Neural cell (in vitro differentiated cells): ENCODE measurements around the gene CCDC152. TPM values are rescaled to one million over a fixed set of nuclear protein-coding genes. Genes with fewer than 3 reads are reported as not detected.

Source experiments
- H2AFZ ChIP-seq: fragments of 200-600, 300-800 bp; sonication (generic), shearing (Covaris generic); 2 replicates; pipeline ENCODE4 v1.6.0; 2014; ENCODE audit warnings: low read depth, mild to moderate bottlenecking, antibody characterized with exemption, low read length, moderate library complexity
- H3F3A ChIP-seq: fragments of 200-600 bp; shearing (Covaris generic); 2 replicates; pipeline ENCODE4 v1.6.1; 2016; ENCODE audit warnings: mild to moderate bottlenecking, moderate library complexity, mixed read lengths, antibody characterized with exemption, low read length; ENCODE audit not compliant: insufficient read depth, poor library complexity, severe bottlenecking
- H3K27ac ChIP-seq: fragments of 200-600, 300-800 bp; sonication (generic), shearing (Covaris generic); 2 replicates; pipeline ENCODE4 v1.5.1; 2014; ENCODE audit warnings: mild to moderate bottlenecking, low read length, moderate library complexity
- H3K27me3 ChIP-seq: fragments of 300-800, 200-600 bp; sonication (generic), shearing (Covaris generic); 2 replicates; pipeline ENCODE4 v1.6.0; 2014; ENCODE audit warnings: mild to moderate bottlenecking, low read depth, low read length, moderate library complexity; ENCODE audit not compliant: insufficient read depth
- H3K36me3 ChIP-seq: fragments of 300-800, 200-600 bp; sonication (generic), shearing (Covaris generic); 2 replicates; pipeline ENCODE4 v1.5.1; 2014; ENCODE audit warnings: mild to moderate bottlenecking, antibody characterized with exemption, low read length, moderate library complexity; ENCODE audit not compliant: insufficient read depth
- H3K4me2 ChIP-seq: fragments of 300-800, 200-600 bp; sonication (generic), shearing (Covaris generic); 2 replicates; pipeline ENCODE4 v1.6.0; 2014; ENCODE audit warnings: mild to moderate bottlenecking, low read length
- H3K4me3 ChIP-seq: fragments of 300-800, 200-600 bp; sonication (generic), shearing (Covaris generic); 2 replicates; pipeline ENCODE4 v1.5.1; 2014; ENCODE audit warnings: mild to moderate bottlenecking, low read length, moderate library complexity
- H3K79me2 ChIP-seq: fragments of 200-600 bp; shearing (Covaris generic); replicated peaks from 2 replicates; pipeline ENCODE4 v1.6.0; 2014; ENCODE audit warnings: mild to moderate bottlenecking, low read length, moderate library complexity; ENCODE audit not compliant: insufficient read depth
- H3K9ac ChIP-seq: fragments of 300-800, 200-600 bp; sonication (generic), shearing (Covaris generic); 2 replicates; pipeline ENCODE4 v1.6.1; 2016; ENCODE audit warnings: mild to moderate bottlenecking, low read length, mixed read lengths
- H3K9me2 ChIP-seq: fragments of 200-600 bp; shearing (Covaris generic); 2 replicates; pipeline ENCODE4 v1.6.1; 2016; ENCODE audit warnings: mild to moderate bottlenecking, low read length, mixed read lengths; ENCODE audit not compliant: insufficient read depth
- H3K9me3 ChIP-seq: fragments of 200-600, 300-800 bp; sonication (generic), shearing (Covaris generic); 2 replicates; pipeline ENCODE4 v1.6.1; 2016; ENCODE audit warnings: mild to moderate bottlenecking, mixed run types, low read length, moderate library complexity, mixed read lengths
- H4K20me1 ChIP-seq: fragments of 200-600 bp; shearing (Covaris generic); 2 replicates; pipeline ENCODE4 v1.6.1; 2016; ENCODE audit warnings: mild to moderate bottlenecking, mixed run types; ENCODE audit not compliant: insufficient read depth
- EP300 ChIP-seq: fragments of 450-650 bp; conservative IDR thresholded peaks from 2 replicates; pipeline ENCODE4 v1.6.1; 2014; ENCODE audit warnings: antibody characterized with exemption, mild to moderate bottlenecking, moderate library complexity; ENCODE audit not compliant: poor library complexity, severe bottlenecking
- EZH2 ChIP-seq: fragments of 200-600, 300-800 bp; shearing (Covaris generic), sonication (generic); IDR thresholded peaks from 2 replicates; pipeline ENCODE4 v1.6.1; 2014; ENCODE audit warnings: antibody characterized with exemption, low read length, borderline replicate concordance, mild to moderate bottlenecking; ENCODE audit not compliant: insufficient read depth, poor library complexity, severe bottlenecking
- MXI1 ChIP-seq: fragments of 450-650 bp; conservative IDR thresholded peaks from 2 replicates; pipeline ENCODE4 v1.6.1; 2014; ENCODE audit warnings: antibody characterized with exemption, mild to moderate bottlenecking; ENCODE audit not compliant: poor library complexity, severe bottlenecking
- POLR2AphosphoS5 ChIP-seq: IDR thresholded peaks from 2 replicates; pipeline ENCODE4 v1.6.1; 2012
- RAD21 ChIP-seq: fragments of 450-650 bp; conservative IDR thresholded peaks from 2 replicates; pipeline ENCODE4 v1.6.1; 2014; ENCODE audit warnings: antibody characterized with exemption, mild to moderate bottlenecking, moderate library complexity
- SMC3 ChIP-seq: fragments of 450-650 bp; conservative IDR thresholded peaks from 2 replicates; pipeline ENCODE4 v1.6.1; 2014; ENCODE audit warnings: antibody characterized with exemption, mild to moderate bottlenecking, moderate library complexity; ENCODE audit not compliant: poor library complexity
- TAF1 ChIP-seq: IDR thresholded peaks from 2 replicates; pipeline ENCODE4 v1.6.1; 2012; ENCODE audit warnings: low read depth
- polyA plus RNA-seq: library from polyadenylated mRNA; depleted of rRNA; stranded (reverse); fragments of >200 nt; gene quantifications from 2 replicates; pipeline ENCODE4 v1.2.3, GENCODE V29; 2014
- TF ChIP-seq, protein P1 (sequence below): IDR thresholded peaks from 2 replicates; pipeline ENCODE4 v1.6.1; 2012; ENCODE audit warnings: borderline replicate concordance
- TF ChIP-seq, protein P2 (sequence below): fragments of 450-650 bp; IDR thresholded peaks from 2 replicates; pipeline ENCODE4 v1.5.1; 2014; ENCODE audit warnings: antibody characterized with exemption, mild to moderate bottlenecking, moderate library complexity; ENCODE audit not compliant: poor library complexity, severe bottlenecking

CCDC152 gene
- polyA plus RNA-seq, 1 donor from 2014 or later = 0.87 TPM

DNA sequence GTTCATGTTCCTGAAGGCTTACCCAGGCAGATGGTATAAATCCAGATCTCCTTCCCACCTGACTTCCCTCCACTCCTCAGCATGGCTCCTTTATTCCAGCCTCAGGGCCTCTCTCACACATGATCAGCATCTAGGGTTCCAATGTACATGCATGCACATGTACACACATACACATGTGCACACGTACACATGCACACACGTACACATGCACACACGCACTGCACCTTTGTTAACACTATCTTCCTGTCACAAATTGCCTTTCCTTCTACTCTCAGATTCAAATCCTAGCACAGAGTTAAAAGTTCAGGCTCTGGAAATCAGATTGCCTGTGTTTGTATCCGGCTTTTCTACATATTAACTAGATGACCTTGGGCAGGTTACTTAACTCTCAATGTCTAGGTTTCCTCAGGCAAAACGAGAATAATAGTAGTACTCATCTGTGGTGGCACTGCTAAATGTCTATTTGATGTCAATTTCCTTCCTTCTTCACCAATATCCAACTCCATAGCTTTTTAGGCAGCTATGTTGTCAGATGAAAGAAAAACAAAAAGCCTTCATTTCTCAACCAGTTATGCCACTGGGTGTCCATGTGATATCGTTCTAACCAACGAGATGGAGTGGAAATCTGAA is 67.8 kb downstream of the CCDC152 start:
- H3K4me3 ChIP-seq = no peak overlapping the region
- no peaks in the 10 kb centered on the region for H3K9me3 ChIP-seq
- no peaks in the 10 kb centered on the region for H3F3A ChIP-seq
- no peaks in the 10 kb centered on the region for H3K36me3 ChIP-seq
- H3K9ac ChIP-seq = no peak overlapping the region
- no peaks in the 10 kb centered on the region for H3K27me3 ChIP-seq
- no peak overlapping the region for H3K4me2 ChIP-seq
- TF ChIP-seq TAF1 = no peak
- TF ChIP-seq EZH2 = no peak
- H3K79me2 ChIP-seq = no peaks in the 10 kb centered on the region
- H3K9me2 ChIP-seq = no peaks in the 10 kb centered on the region
- H4K20me1 ChIP-seq = no peaks in the 10 kb centered on the region
- H2AFZ ChIP-seq = no peak overlapping the region
- no peak overlapping the region for H3K27ac ChIP-seq

DNA sequence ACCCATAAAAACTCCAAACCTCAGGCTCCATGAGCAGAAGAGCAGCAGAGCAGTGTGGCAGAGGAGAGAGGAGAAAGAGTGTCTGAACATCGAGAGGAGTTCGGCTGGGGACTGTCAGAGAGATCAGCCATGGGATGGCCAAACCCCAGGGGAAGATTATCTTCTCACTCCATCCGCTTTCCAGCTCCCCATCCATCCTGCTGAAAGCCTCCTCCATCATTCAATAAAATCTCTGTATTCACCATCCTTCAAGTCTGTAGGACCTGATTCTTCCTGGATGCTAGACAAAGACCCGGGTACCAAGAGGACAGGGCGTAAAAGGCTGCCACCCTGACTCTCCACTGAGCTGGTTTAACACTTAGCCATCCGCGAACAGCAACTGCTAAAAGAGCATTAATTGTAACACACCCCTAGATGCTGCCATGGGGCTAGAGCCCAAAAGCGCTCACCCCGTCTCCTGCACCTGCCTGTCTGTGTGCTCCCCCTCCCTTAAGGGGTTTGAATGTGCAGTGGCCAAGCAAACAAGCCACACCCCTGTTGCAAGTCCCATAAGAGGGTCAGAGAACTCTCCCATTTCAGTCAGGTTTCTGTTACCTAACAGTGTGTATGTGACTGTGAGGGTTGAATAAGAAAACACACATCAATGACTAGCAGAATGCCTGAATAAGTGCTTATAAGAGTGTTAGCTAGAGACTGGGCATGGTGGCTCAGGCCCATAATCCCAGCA is 69.0 kb downstream of the CCDC152 start:
- H3K27me3 ChIP-seq = no peaks in the 10 kb centered on the region
- H3K4me3 ChIP-seq = no peak overlapping the region
- H3F3A ChIP-seq = no peaks in the 10 kb centered on the region
- H3K9me3 ChIP-seq = no peaks in the 10 kb centered on the region
- H3K9me2 ChIP-seq = no peaks in the 10 kb centered on the region
- no peaks in the 10 kb centered on the region for H3K79me2 ChIP-seq
- no peaks in the 10 kb centered on the region for H4K20me1 ChIP-seq
- H3K36me3 ChIP-seq = no peaks in the 10 kb centered on the region
- no peak overlapping the region for H3K4me2 ChIP-seq
- H3K9ac ChIP-seq = no peak overlapping the region
- H3K27ac ChIP-seq = no peak overlapping the region
- TF ChIP-seq, protein P1, sequence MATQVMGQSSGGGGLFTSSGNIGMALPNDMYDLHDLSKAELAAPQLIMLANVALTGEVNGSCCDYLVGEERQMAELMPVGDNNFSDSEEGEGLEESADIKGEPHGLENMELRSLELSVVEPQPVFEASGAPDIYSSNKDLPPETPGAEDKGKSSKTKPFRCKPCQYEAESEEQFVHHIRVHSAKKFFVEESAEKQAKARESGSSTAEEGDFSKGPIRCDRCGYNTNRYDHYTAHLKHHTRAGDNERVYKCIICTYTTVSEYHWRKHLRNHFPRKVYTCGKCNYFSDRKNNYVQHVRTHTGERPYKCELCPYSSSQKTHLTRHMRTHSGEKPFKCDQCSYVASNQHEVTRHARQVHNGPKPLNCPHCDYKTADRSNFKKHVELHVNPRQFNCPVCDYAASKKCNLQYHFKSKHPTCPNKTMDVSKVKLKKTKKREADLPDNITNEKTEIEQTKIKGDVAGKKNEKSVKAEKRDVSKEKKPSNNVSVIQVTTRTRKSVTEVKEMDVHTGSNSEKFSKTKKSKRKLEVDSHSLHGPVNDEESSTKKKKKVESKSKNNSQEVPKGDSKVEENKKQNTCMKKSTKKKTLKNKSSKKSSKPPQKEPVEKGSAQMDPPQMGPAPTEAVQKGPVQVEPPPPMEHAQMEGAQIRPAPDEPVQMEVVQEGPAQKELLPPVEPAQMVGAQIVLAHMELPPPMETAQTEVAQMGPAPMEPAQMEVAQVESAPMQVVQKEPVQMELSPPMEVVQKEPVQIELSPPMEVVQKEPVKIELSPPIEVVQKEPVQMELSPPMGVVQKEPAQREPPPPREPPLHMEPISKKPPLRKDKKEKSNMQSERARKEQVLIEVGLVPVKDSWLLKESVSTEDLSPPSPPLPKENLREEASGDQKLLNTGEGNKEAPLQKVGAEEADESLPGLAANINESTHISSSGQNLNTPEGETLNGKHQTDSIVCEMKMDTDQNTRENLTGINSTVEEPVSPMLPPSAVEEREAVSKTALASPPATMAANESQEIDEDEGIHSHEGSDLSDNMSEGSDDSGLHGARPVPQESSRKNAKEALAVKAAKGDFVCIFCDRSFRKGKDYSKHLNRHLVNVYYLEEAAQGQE = no peak
- TF ChIP-seq POLR2AphosphoS5 (no peak), TAF1 (no peak), SMC3 (no peak), EP300 (no peak), EZH2 (no peak), RAD21 (no peak), MXI1 (no peak)
- TF ChIP-seq, protein P2, sequence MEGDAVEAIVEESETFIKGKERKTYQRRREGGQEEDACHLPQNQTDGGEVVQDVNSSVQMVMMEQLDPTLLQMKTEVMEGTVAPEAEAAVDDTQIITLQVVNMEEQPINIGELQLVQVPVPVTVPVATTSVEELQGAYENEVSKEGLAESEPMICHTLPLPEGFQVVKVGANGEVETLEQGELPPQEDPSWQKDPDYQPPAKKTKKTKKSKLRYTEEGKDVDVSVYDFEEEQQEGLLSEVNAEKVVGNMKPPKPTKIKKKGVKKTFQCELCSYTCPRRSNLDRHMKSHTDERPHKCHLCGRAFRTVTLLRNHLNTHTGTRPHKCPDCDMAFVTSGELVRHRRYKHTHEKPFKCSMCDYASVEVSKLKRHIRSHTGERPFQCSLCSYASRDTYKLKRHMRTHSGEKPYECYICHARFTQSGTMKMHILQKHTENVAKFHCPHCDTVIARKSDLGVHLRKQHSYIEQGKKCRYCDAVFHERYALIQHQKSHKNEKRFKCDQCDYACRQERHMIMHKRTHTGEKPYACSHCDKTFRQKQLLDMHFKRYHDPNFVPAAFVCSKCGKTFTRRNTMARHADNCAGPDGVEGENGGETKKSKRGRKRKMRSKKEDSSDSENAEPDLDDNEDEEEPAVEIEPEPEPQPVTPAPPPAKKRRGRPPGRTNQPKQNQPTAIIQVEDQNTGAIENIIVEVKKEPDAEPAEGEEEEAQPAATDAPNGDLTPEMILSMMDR = no peak
- H2AFZ ChIP-seq = no peak overlapping the region
